MG63 (cell line): ENCODE results near the gene WRAP73. TPM values are rescaled to one million over a fixed set of nuclear protein-coding genes. Genes with fewer than 3 reads are reported as not detected.

Experiments
- DNase-seq: peaks from one replicate; pipeline ENCODE4 v3.0.0-alpha.2; 2020
- H3K27me3 ChIP-seq: fragments of 250-450 bp; sonication (Bioruptor Pico); 2 replicates; pipeline ENCODE4 v1.5.1; 2020; ENCODE audit warnings: mild to moderate bottlenecking, moderate library complexity
- H3K36me3 ChIP-seq: fragments of 250-450 bp; sonication (Bioruptor Pico); 2 replicates; pipeline ENCODE4 v1.5.1; 2020; ENCODE audit warnings: mild to moderate bottlenecking, moderate library complexity
- H3K4me3 ChIP-seq: fragments of 250-450 bp; sonication (Bioruptor Pico); 2 replicates; pipeline ENCODE4 v1.5.1; 2020; ENCODE audit warnings: mild to moderate bottlenecking, moderate library complexity
- H3K9me3 ChIP-seq: fragments of 250-450 bp; sonication (Bioruptor Pico); 2 replicates; pipeline ENCODE4 v1.5.1; 2020; ENCODE audit warnings: mild to moderate bottlenecking, moderate library complexity
- total RNA-seq: library from RNA; depleted of rRNA; stranded (reverse); fragments of >200 nt; shearing (Covaris generic); gene quantifications from 2 replicates; pipeline ENCODE4 v1.2.3, GENCODE V29; 2014; ENCODE audit warnings: low replicate concordance

Gene WRAP73
- total RNA-seq, 1 experiment from 2014 or later: 52.7 TPM

- Histone ChIP-seq H3K27me3 (no peaks in the 10 kb centered on the region), H3K36me3 (peaks cover under 1% of the 10 kb centered on the region; the same call in 1 of the 2 replicates), H3K9me3 (no peaks in the 10 kb centered on the region), H3K4me3 (no peak overlapping the region)
- peak; percentile 26 for DNase-seq
Observed at GRCh38 chr1:3614755-3615742, 34.9 kb downstream of the WRAP73 start.

GRCh38 chr1:3612123-3612522 lies 37.8 kb downstream of the WRAP73 start:
- no peak for DNase-seq
- Histone ChIP-seq H3K27me3 (no peaks in the 10 kb centered on the region), H3K4me3 (peak overlapping the region; percentile 36), H3K9me3 (no peaks in the 10 kb centered on the region), H3K36me3 (peaks cover 9% of the 10 kb centered on the region)

DNA sequence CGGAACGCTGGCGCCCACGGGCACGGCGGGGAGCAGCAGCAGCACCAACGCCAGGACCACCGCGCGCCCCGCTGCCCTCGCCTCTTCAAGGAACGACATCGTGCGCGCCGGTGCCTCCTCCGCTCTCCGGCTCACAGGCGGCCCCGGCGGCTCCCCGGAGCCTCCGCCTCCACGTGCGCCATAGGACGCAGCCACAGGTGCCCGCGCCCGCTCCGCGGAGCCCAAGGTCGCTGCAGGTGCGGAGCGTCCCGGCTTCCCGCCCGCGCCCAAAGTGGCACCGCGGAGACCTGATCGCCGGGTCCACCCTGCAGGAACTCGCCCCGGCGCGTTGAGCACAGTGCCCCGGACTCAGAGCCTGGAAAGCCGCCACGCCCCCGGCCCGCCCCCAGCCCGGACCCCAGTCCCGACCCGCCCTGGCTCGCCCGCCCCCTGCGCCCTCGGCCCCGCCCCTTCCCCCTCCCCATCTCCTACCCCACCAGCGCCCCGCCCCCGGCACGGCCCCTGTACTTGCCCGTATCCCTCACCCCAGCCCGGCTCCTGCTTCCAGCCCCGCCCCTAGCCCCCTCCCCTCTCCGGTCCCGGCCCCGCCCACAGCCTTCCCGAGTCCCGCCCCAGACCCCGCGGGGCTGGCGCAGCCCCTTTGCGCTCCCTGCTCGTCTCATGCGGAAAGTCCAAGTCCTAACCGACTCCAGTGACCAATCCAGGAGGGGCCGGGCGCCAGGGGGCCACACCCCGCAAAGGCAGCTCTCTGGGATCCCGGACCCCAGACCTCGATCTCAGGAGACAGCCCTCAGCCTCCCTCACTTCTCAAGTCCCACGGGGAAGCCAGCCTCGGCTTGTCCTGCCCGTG lies 38.5 kb downstream of the WRAP73 start, which contains the start of gene MEGF6:
TSS of gene MEGF6 (minus strand) at position 339 of the 850 bp plus-strand sequence. CDS start at position 99, 240 bp downstream.
- peak; percentile 92 for DNase-seq
- Histone ChIP-seq H3K4me3 (peak within 1 kb of the TSS; percentile 67), H3K27me3 (no peaks in the 10 kb centered on the region), H3K9me3 (no peaks in the 10 kb centered on the region), H3K36me3 (peaks cover 13% of the 10 kb centered on the region)

- peaks cover 17% of the 10 kb centered on the region for H3K36me3 ChIP-seq
- DNase-seq: no peak
- peak overlapping the region; percentile 67 for H3K4me3 ChIP-seq
- no peaks in the 10 kb centered on the region for H3K9me3 ChIP-seq
- no peaks in the 10 kb centered on the region for H3K27me3 ChIP-seq
Observed at GRCh38 chr1:3610527-3611169, 39.3 kb downstream of the WRAP73 start.

DNA sequence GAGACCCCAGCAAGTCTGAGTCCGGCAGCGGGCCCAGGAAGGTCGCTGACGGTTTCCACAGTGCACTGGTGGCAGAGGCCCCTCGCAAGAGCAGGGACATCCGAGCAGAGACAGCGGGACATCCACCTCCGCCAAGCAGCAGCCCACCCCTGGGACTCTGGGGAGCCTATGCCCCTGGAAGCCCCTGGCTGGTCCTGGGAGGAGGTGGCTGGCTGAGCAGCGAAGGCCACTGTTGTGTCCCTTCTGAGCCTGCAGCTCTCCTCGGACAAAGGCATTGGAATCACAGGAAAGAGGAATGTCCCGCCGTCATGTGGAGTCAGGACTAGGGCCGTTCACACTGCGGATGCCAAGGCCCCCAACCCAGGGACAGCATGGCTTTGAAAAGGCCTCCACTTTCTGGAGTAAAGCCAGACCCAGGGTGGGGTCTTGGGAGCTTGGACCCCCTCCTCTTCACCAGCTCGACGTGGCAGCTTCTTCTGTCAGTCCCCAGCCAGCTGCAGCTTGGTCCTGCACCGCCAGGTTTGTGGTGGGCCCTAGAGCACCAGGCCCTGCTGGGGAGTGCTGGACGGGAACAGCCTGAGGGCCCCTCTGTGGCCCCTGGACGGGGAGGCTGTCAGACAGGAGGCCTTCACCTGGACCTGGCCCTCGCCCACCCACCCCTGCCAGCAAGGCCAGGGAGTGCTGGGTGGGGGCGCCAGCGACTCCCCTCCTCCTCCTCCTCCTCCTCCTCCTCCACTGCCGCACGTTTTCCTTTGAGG lies 40.0 kb downstream of the WRAP73 start:
- Histone ChIP-seq H3K4me3 (peak overlapping the region; percentile 67), H3K36me3 (peaks cover 21% of the 10 kb centered on the region), H3K9me3 (no peaks in the 10 kb centered on the region), H3K27me3 (no peaks in the 10 kb centered on the region)
- no peak for DNase-seq

- Histone ChIP-seq H3K9me3 (no peaks in the 10 kb centered on the region), H3K4me3 (peak overlapping the region; percentile 67), H3K36me3 (peaks cover 21% of the 10 kb centered on the region), H3K27me3 (no peaks in the 10 kb centered on the region)
- no peak for DNase-seq
Observed at GRCh38 chr1:3609016-3609768, 40.7 kb downstream of the WRAP73 start.

DNA sequence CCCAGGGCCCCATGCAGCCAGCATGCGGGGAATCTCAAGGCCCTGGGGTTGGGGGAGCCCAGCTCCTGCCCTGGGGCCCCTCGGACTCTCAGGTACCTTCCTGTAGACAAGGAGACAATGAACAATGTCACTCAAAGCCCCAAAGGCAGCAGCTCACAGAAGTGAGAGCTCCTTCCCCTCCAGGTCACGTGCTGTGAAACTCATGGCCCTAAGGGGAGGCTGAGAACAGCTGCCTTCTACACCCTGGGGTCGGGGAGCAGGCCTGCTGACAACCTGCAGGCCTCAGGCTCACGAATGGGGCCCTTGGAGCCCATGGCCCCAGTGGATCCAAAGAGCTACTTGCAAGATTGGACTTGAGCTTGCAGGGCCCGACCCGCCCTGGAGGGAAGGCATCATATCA lies 41.7 kb downstream of the WRAP73 start:
- peaks cover 21% of the 10 kb centered on the region for H3K36me3 ChIP-seq
- DNase-seq: no peak
- no peaks in the 10 kb centered on the region for H3K9me3 ChIP-seq
- no peak overlapping the region for H3K4me3 ChIP-seq
- H3K27me3 ChIP-seq: no peaks in the 10 kb centered on the region

DNA sequence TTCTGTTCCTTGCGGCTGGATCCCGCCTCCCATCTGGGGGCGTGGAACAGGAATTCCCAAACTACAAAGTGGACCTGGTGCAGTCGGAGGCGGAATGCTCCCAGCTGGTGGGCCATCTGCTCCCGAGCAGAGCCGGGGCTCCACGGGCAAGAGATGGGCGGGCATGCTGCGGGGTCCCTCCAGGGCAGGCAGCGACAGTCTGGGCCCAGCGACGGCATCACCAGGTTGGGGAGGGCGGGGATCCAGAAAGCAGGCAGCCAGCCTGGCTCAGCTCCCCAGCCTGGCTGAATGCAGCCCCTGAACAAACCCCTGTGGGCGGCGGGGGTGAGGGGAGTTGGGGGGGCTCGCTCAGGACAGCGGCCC lies 42.2 kb downstream of the WRAP73 start:
- no peak for DNase-seq
- Histone ChIP-seq H3K27me3 (no peaks in the 10 kb centered on the region), H3K9me3 (no peaks in the 10 kb centered on the region), H3K4me3 (no peak overlapping the region), H3K36me3 (peaks cover 21% of the 10 kb centered on the region)

GRCh38 chr1:3606779-3607702 lies 42.9 kb downstream of the WRAP73 start:
- Histone ChIP-seq H3K4me3 (no peak overlapping the region), H3K27me3 (no peaks in the 10 kb centered on the region), H3K36me3 (peaks cover 21% of the 10 kb centered on the region), H3K9me3 (no peaks in the 10 kb centered on the region)
- DNase-seq: no peak

- Histone ChIP-seq H3K4me3 (no peak overlapping the region), H3K36me3 (peaks cover 21% of the 10 kb centered on the region), H3K27me3 (no peaks in the 10 kb centered on the region), H3K9me3 (no peaks in the 10 kb centered on the region)
- DNase-seq: no peak
Observed at GRCh38 chr1:3604997-3605823, 44.7 kb downstream of the WRAP73 start.

GRCh38 chr1:3604468-3604974 lies 45.4 kb downstream of the WRAP73 start:
- no peak for DNase-seq
- no peaks in the 10 kb centered on the region for H3K27me3 ChIP-seq
- peaks cover 16% of the 10 kb centered on the region for H3K36me3 ChIP-seq
- no peaks in the 10 kb centered on the region for H3K9me3 ChIP-seq
- no peak overlapping the region for H3K4me3 ChIP-seq

- no peak for DNase-seq
- peaks cover 16% of the 10 kb centered on the region for H3K36me3 ChIP-seq
- no peaks in the 10 kb centered on the region for H3K9me3 ChIP-seq
- H3K27me3 ChIP-seq: no peaks in the 10 kb centered on the region
- H3K4me3 ChIP-seq: no peak overlapping the region
Observed at GRCh38 chr1:3603571-3604467, 46.1 kb downstream of the WRAP73 start.

- Histone ChIP-seq H3K9me3 (no peaks in the 10 kb centered on the region), H3K4me3 (no peak overlapping the region), H3K36me3 (peaks cover 16% of the 10 kb centered on the region), H3K27me3 (no peaks in the 10 kb centered on the region)
- no peak for DNase-seq
Observed at GRCh38 chr1:3603156-3603555, 46.7 kb downstream of the WRAP73 start.
